Progenitor cell of endocrine pancreas (in vitro differentiated cells): Measurements from ENCODE around the gene RSF1. TPM values are rescaled to one million over a fixed set of nuclear protein-coding genes. Genes with fewer than 3 reads are reported as not detected.

Experiments
- DNase-seq: peaks from one replicate; pipeline ENCODE4 v3.0.0; 2021; ENCODE audit warnings: low spot score; ENCODE audit not compliant: unreplicated experiment
- H3K27ac Mint-ChIP-seq: 2 replicates; pipeline ENCODE4 v1.8.0; 2021; ENCODE audit warnings: mild to moderate bottlenecking, moderate library complexity, mixed read lengths
- H3K27me3 Mint-ChIP-seq: 2 replicates; pipeline ENCODE4 v1.8.0; 2021; ENCODE audit warnings: mixed read lengths
- H3K36me3 Mint-ChIP-seq: 2 replicates; pipeline ENCODE4 v1.8.0; 2022; ENCODE audit warnings: mixed read lengths; ENCODE audit not compliant: insufficient read depth
- H3K4me1 Mint-ChIP-seq: 2 replicates; pipeline ENCODE4 v1.8.0; 2021; ENCODE audit warnings: low read depth, mixed read lengths
- H3K4me3 Mint-ChIP-seq: 2 replicates; pipeline ENCODE4 v1.8.0; 2021; ENCODE audit warnings: low read depth, mild to moderate bottlenecking, moderate library complexity, mixed read lengths
- H3K9me3 Mint-ChIP-seq: 2 replicates; pipeline ENCODE4 v1.8.0; 2021; ENCODE audit warnings: low read depth, mixed read lengths
- CTCF ChIP-seq: fragments of 200-600 bp; sonication (generic); IDR thresholded peaks from one replicate; pipeline ENCODE4 v1.5.0; 2021; ENCODE audit warnings: antibody characterized with exemption, mild to moderate bottlenecking; ENCODE audit not compliant: unreplicated experiment
- total RNA-seq: library from RNA; stranded (reverse); gene quantifications from 2 replicates; pipeline ENCODE4 v1.2.1, GENCODE V29; 2021

RSF1 gene
- total RNA-seq, 1 donor from 2014 or later = 88.0 TPM

DNA sequence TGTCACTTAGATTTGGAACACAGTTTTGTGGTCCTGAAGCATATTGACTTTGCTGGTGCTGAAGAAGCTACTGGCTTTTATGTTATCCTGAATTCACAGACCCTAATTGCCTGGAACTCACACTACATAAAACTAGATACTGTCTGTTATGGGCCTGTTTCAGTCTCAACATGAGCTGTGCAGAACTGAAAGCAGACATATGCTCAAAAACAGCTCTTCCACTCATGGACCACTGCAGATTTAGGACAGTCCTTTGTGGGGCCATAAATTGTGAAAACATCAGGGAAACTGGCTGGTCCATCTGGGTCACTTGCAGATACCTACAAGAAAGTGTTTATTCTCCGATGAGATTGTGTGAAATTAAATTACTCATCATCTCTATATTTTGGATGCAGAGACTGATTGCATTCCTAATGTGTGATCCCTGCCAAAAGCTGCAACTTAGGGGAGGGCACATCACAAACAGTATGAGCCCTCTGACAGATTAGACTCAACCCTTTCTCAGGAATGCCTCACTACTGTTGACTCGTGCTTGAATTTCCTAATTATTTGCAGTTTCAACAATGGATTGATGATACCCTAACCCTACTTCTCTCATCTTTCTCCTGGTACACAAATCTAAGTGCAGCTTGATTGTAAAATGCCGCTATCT lies 172.7 kb downstream of the RSF1 start:
- Mint-ChIP-seq H3K4me3 (no peak overlapping the region), H3K27ac (no peak overlapping the region), H3K36me3 (no peaks in the 10 kb centered on the region), H3K9me3 (no peaks in the 10 kb centered on the region), H3K4me1 (no peaks in the 10 kb centered on the region), H3K27me3 (no peaks in the 10 kb centered on the region)
- DNase-seq = no peak
- no peak for TF ChIP-seq CTCF

DNA sequence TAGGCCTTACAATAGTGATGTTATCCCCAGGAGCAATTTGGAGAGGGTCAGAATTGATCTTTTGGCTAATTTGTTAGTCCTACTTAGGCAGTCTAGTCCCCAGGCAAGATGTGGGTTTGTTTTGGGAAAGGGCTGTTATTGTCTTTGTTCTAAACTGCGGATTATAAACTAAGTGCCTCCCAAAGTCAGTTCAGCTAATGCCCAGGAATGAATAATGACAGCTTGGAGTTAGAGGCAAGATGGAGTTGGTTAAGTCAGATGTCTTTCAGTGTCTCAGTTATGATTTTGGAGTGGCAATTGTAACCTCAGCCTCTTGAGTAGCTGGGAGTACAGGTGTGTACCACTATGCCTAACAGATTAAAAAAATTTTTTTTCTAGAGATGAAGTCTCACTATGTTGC lies 175.6 kb downstream of the RSF1 start:
- Mint-ChIP-seq H3K4me1 (no peaks in the 10 kb centered on the region), H3K27ac (no peak overlapping the region), H3K4me3 (no peak overlapping the region), H3K27me3 (no peaks in the 10 kb centered on the region), H3K9me3 (peaks cover 3% of the 10 kb centered on the region), H3K36me3 (no peaks in the 10 kb centered on the region)
- no peak for TF ChIP-seq CTCF
- DNase-seq = no peak

DNA sequence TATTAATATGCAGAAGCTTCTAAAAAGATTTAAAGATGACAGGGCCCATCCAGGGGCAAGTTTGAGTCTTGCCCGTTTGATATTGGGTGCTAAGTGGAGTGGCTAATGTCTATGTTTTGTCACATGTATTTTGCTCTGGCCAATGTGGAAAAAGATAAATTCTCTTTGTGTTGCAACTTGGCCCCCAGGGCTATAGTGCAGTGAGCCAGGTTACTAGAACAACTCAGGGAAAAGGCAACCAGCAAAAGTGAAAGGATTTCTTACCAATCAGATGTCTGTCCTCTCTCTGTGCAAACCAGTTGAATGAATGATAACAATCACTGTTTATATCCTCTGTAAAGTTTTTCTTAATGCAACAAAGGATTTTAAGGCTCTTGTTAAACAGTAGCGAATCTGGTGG lies 178.3 kb downstream of the RSF1 start:
- peaks cover 3% of the 10 kb centered on the region for H3K9me3 Mint-ChIP-seq
- H3K27ac Mint-ChIP-seq = no peak overlapping the region
- H3K36me3 Mint-ChIP-seq = no peaks in the 10 kb centered on the region
- no peaks in the 10 kb centered on the region for H3K4me1 Mint-ChIP-seq
- no peak for TF ChIP-seq CTCF
- DNase-seq = no peak
- H3K27me3 Mint-ChIP-seq = no peaks in the 10 kb centered on the region
- no peak overlapping the region for H3K4me3 Mint-ChIP-seq

DNA sequence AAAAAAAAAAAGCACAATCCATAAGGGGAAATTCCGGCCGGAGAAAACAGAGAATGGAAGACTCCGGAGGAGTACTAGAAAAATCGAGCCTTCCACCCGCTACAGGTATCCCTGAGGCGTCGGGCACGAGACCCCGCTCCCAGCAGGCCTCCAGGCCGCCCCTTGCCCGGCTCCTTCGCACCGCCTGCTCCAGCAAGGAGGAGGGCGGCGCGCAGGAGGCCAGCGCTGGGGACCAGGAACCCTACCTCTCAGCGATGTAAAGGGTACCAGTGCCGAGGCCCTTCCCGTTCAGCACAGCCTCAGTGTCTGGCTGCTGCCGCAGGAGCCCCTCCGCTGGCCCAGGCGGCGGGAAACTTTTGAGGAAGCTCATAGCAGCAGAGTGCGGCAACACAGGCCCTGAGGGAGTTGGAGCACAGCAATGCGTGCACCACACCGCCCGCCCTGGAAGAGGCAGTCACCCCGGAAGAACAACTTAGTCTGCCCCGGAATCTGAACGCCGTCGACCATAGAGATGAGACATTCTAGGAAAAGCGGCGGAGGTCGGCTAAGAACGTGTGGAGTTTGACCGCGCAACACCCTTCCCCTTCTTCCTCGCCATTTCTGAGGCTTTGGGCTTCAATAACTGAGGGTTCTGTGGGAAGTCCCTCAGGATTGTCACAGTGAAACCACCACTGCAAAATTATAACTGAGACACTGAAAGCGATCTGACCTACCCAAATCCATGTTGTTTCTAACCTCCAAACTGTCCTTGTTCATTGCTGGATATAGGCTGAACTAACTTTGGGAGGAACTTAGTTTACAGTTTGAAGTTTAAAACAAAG lies 183.0 kb downstream of the RSF1 start, which contains the start of gene CLNS1A:
TSS of gene CLNS1A (minus strand) at position 450 of the 821 bp plus-strand sequence. CDS start at position 370, 80 bp downstream.
- H3K27ac Mint-ChIP-seq = peak within 1 kb of the TSS; percentile 92
- H3K4me3 Mint-ChIP-seq = peak within 1 kb of the TSS; percentile 94

More for the DNA sequence above, 183.0 kb downstream of the RSF1 start, which contains the start of gene CLNS1A:
- Mint-ChIP-seq H3K4me1 (peaks cover 10% of the 10 kb centered on the region), H3K36me3 (peaks cover 2% of the 10 kb centered on the region), H3K27me3 (no peaks in the 10 kb centered on the region), H3K9me3 (peaks cover 3% of the 10 kb centered on the region)
- TF ChIP-seq CTCF = peak; percentile 22
- DNase-seq = peak; percentile 41
